Measurements from ENCODE around the gene PLCXD3. TPM values are rescaled to one million over a fixed set of nuclear protein-coding genes. Genes with fewer than 3 reads are reported as not detected.

The PLCXD3 gene
- total RNA-seq, 1 donor = 17.7 TPM

DNA sequence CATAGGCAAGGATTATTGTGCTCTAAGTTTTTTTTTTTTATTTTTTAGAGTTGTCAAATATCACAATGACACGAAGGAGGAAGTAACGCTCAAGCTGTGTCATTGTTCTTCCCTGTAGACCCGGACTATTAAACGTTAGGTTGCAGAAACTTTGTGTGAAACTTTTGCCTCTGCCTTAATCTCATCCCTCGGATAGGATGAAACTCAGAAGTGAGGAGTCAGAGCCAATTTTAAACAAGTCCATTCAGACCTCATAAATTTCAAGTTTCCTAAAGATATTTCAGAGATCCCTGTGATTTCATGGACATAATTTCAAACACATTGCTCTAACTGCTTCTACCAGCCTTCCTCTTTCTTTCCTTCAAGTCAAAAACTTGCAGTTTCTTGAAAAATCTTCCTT lies 198.3 kb downstream of the PLCXD3 start:
- DNase-seq (ENCODE audit: low read depth) = no peak
- TF ChIP-seq, protein P1, sequence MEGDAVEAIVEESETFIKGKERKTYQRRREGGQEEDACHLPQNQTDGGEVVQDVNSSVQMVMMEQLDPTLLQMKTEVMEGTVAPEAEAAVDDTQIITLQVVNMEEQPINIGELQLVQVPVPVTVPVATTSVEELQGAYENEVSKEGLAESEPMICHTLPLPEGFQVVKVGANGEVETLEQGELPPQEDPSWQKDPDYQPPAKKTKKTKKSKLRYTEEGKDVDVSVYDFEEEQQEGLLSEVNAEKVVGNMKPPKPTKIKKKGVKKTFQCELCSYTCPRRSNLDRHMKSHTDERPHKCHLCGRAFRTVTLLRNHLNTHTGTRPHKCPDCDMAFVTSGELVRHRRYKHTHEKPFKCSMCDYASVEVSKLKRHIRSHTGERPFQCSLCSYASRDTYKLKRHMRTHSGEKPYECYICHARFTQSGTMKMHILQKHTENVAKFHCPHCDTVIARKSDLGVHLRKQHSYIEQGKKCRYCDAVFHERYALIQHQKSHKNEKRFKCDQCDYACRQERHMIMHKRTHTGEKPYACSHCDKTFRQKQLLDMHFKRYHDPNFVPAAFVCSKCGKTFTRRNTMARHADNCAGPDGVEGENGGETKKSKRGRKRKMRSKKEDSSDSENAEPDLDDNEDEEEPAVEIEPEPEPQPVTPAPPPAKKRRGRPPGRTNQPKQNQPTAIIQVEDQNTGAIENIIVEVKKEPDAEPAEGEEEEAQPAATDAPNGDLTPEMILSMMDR (IDR thresholded peaks at IDR 0.05; ENCODE audit: insufficient read depth, low read length) = no peak
- H3K4me3 ChIP-seq (ENCODE audit: low read depth, low read length) = no peak overlapping the region

DNA sequence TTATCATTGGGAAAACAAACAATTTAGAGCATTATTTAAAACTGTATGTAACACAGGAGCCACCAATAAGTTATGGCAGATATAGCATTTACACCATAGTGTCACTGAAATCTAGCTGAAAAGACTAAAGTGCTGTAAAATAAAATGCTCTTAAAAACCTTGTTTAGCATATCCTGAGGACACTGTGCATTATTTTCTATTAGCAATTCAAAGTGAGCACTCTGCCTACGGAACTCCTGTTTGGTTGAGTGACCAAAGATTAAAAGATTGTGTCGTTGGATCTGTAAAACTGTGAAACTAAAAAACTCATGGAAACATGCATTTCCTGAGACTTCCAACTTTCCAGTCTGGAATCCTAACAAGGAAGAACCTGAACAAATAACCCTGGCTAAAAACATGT lies 201.1 kb downstream of the PLCXD3 start:
- no peak for DNase-seq (ENCODE audit: low read depth)
- no peak overlapping the region for H3K4me3 ChIP-seq (ENCODE audit: low read depth, low read length)
- TF ChIP-seq, protein P1 (IDR thresholded peaks at IDR 0.05; ENCODE audit: insufficient read depth, low read length) = no peak

DNA sequence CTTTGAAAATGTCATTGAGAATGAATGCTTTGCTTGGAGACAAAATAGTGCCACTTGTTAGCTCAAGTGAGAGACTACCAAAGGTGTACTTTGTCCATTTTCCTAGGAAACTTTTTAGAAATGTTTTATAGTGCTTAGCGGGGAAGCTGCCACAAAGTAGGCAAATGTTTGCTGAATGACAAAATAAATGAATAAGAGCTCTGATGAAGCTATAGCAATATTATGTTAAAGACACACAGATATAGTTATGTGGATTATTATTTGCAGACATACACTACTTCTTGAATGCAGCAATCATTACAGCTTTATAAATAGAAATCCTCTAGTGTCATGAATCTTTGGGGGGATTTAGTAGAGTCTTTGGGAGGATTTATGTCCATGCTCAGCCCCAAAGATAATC lies 204.4 kb downstream of the PLCXD3 start:
- DNase-seq (ENCODE audit: low read depth) = no peak
- TF ChIP-seq, protein P1 (IDR thresholded peaks at IDR 0.05; ENCODE audit: insufficient read depth, low read length) = no peak
- H3K4me3 ChIP-seq (ENCODE audit: low read depth, low read length) = no peak overlapping the region

DNA sequence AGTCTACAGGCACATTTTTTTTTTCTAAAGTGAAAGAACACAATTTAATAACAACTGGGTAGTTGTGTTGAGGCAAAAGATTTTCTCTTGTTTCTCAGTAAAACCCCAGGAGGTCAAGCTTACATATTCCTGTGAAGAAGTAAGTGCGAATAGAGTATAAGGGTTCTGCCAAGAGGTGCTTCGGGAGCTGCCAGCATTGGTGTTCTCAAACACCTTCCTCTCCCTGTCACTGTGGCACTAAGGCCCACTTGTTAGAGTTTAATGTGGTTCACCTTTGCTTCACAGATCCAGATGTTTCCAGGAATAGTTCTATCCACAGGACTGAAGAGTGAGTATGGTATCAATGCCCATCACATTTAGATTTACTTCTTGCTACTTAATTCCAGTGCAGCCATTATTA lies 205.3 kb downstream of the PLCXD3 start:
- DNase-seq (ENCODE audit: low read depth) = no peak
- H3K4me3 ChIP-seq (ENCODE audit: low read depth, low read length) = no peak overlapping the region
- TF ChIP-seq, protein P1 (IDR thresholded peaks at IDR 0.05; ENCODE audit: insufficient read depth, low read length) = no peak

DNA sequence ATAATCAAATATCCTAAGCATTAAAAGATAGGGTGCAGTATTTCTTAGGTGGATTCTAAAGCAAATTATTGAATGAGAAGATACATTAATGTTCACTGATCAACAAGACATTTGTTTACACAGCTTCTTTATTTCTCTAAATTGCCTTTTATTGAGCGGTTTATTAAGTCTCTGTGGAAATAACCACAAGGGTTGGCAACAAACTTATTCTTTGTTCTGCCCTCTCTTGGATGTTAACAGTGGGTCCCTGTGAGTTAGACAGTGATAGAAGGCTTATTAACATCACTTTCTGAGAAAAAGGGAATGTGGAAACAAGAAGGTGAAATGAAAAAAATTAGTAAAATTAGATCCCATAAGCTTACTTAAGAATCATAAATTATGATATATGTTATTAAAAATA lies 214.3 kb downstream of the PLCXD3 start:
- TF ChIP-seq, protein P1 (IDR thresholded peaks at IDR 0.05; ENCODE audit: insufficient read depth, low read length) = no peak
- H3K4me3 ChIP-seq (ENCODE audit: low read depth, low read length) = no peak overlapping the region
- DNase-seq (ENCODE audit: low read depth) = no peak

DNA sequence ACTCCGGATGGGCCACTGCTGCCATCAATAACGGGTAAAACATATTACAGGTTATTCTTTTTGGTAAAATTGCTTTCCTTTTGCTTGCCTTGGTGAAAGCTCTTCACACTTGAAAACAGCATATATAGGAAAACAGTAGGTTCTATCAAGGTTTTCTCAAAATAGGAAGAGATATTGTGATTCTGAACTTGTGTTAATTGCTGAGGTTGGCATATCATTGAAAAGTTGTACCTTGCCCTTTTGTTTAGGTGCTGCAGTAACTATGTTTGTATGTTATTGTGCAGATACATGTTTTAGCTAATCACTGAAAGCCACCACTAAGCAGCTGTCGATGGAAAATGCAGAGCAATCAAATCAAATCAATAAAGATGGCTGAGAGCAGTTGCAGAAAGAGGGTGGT lies 219.1 kb downstream of the PLCXD3 start:
- TF ChIP-seq, protein P1 (IDR thresholded peaks at IDR 0.05; ENCODE audit: insufficient read depth, low read length) = no peak
- H3K4me3 ChIP-seq (ENCODE audit: low read depth, low read length) = no peak overlapping the region
- no peak for DNase-seq (ENCODE audit: low read depth)

DNA sequence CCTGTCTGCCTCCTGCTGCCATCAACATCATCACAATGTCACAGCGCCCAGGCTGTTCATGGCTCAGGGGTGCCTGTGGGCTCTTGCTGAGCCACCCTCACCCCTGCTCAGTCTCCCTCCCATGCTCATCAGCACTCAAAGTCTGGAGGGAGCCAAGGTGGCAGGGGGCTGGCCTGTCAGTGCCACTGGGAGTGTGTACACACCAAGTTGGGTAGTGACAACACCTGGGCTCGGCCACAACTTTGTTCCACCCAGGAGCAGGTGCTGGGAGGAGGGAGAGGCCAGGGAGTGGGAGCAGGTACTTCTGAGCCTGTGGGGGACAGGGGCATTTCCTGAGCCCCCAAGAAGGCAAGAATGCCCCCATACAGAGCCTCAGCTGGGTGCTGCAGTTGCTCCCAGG lies 219.6 kb downstream of the PLCXD3 start:
- TF ChIP-seq, protein P1 (IDR thresholded peaks at IDR 0.05; ENCODE audit: insufficient read depth, low read length) = no peak
- H3K4me3 ChIP-seq (ENCODE audit: low read depth, low read length) = no peak overlapping the region
- no peak for DNase-seq (ENCODE audit: low read depth)
